GM12891 (cell line): Measurements from ENCODE around the gene ING5.

Experiments used
- PAX5 ChIP-seq: IDR thresholded peaks from 2 replicates; pipeline ENCODE4 v1.6.1; 2011; ENCODE audit warnings: low read length, moderate library complexity, mild to moderate bottlenecking; ENCODE audit not compliant: insufficient read depth, severe bottlenecking
- POLR2A ChIP-seq: IDR thresholded peaks from 2 replicates; pipeline ENCODE4 v1.6.1; 2011; ENCODE audit warnings: low read depth, low read length, control low read depth
- POLR2AphosphoS5 ChIP-seq: IDR thresholded peaks from 2 replicates; pipeline ENCODE4 v1.6.1; 2011; ENCODE audit warnings: low read depth, low read length, control low read depth
- SPI1 ChIP-seq: IDR thresholded peaks from 2 replicates; pipeline ENCODE4 v1.6.1; 2011; ENCODE audit warnings: low read depth, low read length, control low read depth
- TAF1 ChIP-seq: IDR thresholded peaks from 2 replicates; pipeline ENCODE4 v1.6.1; 2011; ENCODE audit warnings: low read depth, low read length, control low read depth

- TF ChIP-seq TAF1 (peak; percentile 48), POLR2A (peak; percentile 67), POLR2AphosphoS5 (peak; percentile 63; the same call in 1 of the 2 replicates), PAX5 (no peak), SPI1 (no peak)
Observed at GRCh38 chr2:241734467-241735208, 32.8 kb downstream of the ING5 start, which contains the start of gene D2HGDH.
